ENCODE measurements around the gene ADAMTSL4. TPM values are rescaled to one million over a fixed set of nuclear protein-coding genes. Genes with fewer than 3 reads are reported as not detected.

ADAMTSL4 gene
- total and polyA plus RNA-seq, 2 donors (not counting 1 experiment from before 2014, with no cell fraction given): 7.3 to 13.0 TPM

DNA sequence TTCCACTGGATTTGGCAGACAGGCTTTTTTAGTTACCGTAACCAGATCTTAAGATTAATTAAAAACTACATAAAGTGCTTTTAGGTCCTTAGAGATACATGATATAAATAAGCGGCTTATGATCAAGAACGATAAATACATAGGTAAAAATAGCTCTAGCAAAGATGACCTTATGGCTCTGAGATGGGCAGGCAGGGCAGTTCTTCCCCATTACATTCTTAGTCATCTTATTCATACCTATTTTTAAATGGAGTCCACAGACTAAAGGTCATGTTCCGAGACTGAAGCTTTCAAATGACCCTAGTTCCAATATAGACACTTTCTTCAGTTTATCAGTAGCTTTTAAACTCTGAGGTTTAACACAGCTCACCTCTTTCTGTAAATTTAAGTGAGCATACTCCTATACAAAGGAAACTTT, 25.9 kb downstream of the ADAMTSL4 start:
- no peaks in the 10 kb centered on the region for H3K9me3 ChIP-seq (ENCODE audit: control insufficient read depth, insufficient read depth, low read depth, low read length)
- peaks cover 26% of the 10 kb centered on the region for H3K36me3 ChIP-seq (ENCODE audit: control insufficient read depth, insufficient read depth, low read length)
- peak overlapping the region; percentile 90 to 100 (median 94) for H3K4me3 ChIP-seq (replicated peaks in 1 of 4; ENCODE audit: control extremely low read depth in 1 of 4, insufficient read depth in 1 of 4, low read depth in 3 of 4, low read length in 4 of 4)
- H3K27me3 ChIP-seq (ENCODE audit: control insufficient read depth, insufficient read depth, low read length): no peaks in the 10 kb centered on the region
- no peak for TF ChIP-seq EZH2 (IDR thresholded peaks at IDR 0.05; ENCODE audit: low read length, missing control alignments)
- TF ChIP-seq, protein P1, sequence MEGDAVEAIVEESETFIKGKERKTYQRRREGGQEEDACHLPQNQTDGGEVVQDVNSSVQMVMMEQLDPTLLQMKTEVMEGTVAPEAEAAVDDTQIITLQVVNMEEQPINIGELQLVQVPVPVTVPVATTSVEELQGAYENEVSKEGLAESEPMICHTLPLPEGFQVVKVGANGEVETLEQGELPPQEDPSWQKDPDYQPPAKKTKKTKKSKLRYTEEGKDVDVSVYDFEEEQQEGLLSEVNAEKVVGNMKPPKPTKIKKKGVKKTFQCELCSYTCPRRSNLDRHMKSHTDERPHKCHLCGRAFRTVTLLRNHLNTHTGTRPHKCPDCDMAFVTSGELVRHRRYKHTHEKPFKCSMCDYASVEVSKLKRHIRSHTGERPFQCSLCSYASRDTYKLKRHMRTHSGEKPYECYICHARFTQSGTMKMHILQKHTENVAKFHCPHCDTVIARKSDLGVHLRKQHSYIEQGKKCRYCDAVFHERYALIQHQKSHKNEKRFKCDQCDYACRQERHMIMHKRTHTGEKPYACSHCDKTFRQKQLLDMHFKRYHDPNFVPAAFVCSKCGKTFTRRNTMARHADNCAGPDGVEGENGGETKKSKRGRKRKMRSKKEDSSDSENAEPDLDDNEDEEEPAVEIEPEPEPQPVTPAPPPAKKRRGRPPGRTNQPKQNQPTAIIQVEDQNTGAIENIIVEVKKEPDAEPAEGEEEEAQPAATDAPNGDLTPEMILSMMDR (conservative IDR thresholded peaks at IDR 0.05 in 1 of 2, IDR thresholded peaks at IDR 0.05 in 1 of 2; ENCODE audit: low read depth in 1 of 2, low read length in 2 of 2): no peak
- H3K9ac ChIP-seq (ENCODE audit: insufficient read depth, low read length): no peak overlapping the region
- peaks cover 12% of the 10 kb centered on the region for H3K4me1 ChIP-seq (ENCODE audit: control insufficient read depth, extremely low read depth, insufficient read depth, low read length)
- peaks cover 78% of the 10 kb centered on the region for H3K79me2 ChIP-seq (ENCODE audit: control insufficient read depth, insufficient read depth, low read length)
- no peak overlapping the region for H2AFZ ChIP-seq (ENCODE audit: low read length)
- peak overlapping the region; percentile 72 for H3K4me2 ChIP-seq (ENCODE audit: extremely low read depth, insufficient read depth, low read length)
- H4K20me1 ChIP-seq (ENCODE audit: control insufficient read depth, extremely low read depth, insufficient read depth, low read length): peaks cover 21% of the 10 kb centered on the region
- DNase-seq (ENCODE audit: low read depth in 2 of 2): no peak
- H3K27ac ChIP-seq (ENCODE audit: insufficient read depth, low read length): peak overlapping the region; percentile 57

DNA sequence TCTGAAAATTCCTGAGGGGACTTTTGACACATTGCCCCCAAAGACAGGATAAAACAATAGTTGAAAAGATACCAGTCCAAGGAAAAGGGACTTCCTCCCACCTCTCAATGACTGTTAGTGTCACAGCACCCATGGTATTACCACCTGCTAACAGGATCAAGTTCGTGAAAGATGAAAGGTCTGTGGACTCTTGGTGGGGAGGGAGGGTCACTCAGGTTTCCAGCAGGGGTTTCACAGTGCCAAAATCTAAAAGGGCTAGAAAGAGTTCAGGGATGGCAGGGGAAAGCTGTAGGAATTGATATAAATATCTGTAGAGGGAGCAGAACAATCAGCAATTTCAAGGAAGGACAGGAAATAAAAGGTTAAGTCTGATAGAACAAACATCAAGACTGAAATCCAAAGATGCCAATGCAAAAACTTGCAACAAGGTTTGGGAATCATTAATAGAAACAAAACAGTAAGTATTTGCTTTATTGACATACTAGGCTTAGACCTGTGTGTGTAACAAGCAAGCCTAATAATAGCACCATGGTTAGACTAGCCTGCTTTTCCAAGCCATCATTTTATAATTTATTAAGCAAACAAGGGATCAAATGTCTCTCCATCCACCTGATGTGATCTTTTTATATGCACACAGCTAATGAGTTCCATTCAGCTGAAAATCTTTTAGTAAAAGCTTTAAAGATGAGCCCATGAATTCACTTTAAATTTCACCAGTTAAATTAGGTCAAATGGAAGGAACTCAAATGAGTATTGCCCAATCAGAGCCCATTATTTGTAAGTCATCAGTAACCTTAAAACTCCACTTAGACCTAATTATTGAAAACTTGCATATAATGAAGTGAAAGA, 26.5 kb downstream of the ADAMTSL4 start:
- H3K4me2 ChIP-seq (ENCODE audit: extremely low read depth, insufficient read depth, low read length): peak overlapping the region; percentile 72
- TF ChIP-seq EZH2 (IDR thresholded peaks at IDR 0.05; ENCODE audit: low read length, missing control alignments): no peak
- TF ChIP-seq, protein P1 (conservative IDR thresholded peaks at IDR 0.05 in 1 of 2, IDR thresholded peaks at IDR 0.05 in 1 of 2; ENCODE audit: low read depth in 1 of 2, low read length in 2 of 2): no peak
- peak overlapping the region; percentile 100 for H3K9ac ChIP-seq (ENCODE audit: insufficient read depth, low read length)
- H3K9me3 ChIP-seq (ENCODE audit: control insufficient read depth, insufficient read depth, low read depth, low read length): no peaks in the 10 kb centered on the region
- peaks cover 26% of the 10 kb centered on the region for H3K36me3 ChIP-seq (ENCODE audit: control insufficient read depth, insufficient read depth, low read length)
- H2AFZ ChIP-seq (ENCODE audit: low read length): no peak overlapping the region
- H3K27ac ChIP-seq (ENCODE audit: insufficient read depth, low read length): peak overlapping the region; percentile 57
- H3K4me1 ChIP-seq (ENCODE audit: control insufficient read depth, extremely low read depth, insufficient read depth, low read length): peaks cover 13% of the 10 kb centered on the region
- H4K20me1 ChIP-seq (ENCODE audit: control insufficient read depth, extremely low read depth, insufficient read depth, low read length): peaks cover 21% of the 10 kb centered on the region
- no peaks in the 10 kb centered on the region for H3K27me3 ChIP-seq (ENCODE audit: control insufficient read depth, insufficient read depth, low read length)
- DNase-seq (ENCODE audit: low read depth in 2 of 2): peak in 1 of 2 donors; percentile 61
- H3K79me2 ChIP-seq (ENCODE audit: control insufficient read depth, insufficient read depth, low read length): peaks cover 82% of the 10 kb centered on the region
- H3K4me3 ChIP-seq (replicated peaks in 1 of 4; ENCODE audit: control extremely low read depth in 1 of 4, insufficient read depth in 1 of 4, low read depth in 3 of 4, low read length in 4 of 4): peak overlapping the region; percentile 90 to 100 (median 94)

DNA sequence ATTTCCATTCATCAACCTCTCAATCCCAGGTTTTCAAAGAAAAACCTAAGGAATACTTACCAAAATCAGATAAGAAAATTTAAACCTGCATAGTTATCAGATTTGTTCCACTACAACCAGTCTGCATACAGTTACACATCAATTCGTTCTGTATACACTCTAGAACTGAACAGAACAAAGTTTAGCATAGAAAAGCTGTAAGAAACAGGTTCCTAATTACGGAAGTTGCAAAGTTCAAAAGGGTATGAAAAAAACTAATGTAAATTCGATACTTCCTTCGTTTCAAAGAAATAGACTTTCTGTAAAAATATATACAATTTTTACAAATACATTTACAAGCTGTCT, 27.1 kb downstream of the ADAMTSL4 start:
- H3K4me3 ChIP-seq (replicated peaks in 1 of 4; ENCODE audit: control extremely low read depth in 1 of 4, insufficient read depth in 1 of 4, low read depth in 3 of 4, low read length in 4 of 4): peak overlapping the region; percentile 90 to 100 (median 94)
- peaks cover 26% of the 10 kb centered on the region for H3K36me3 ChIP-seq (ENCODE audit: control insufficient read depth, insufficient read depth, low read length)
- no peak for DNase-seq (ENCODE audit: low read depth in 2 of 2)
- H3K27me3 ChIP-seq (ENCODE audit: control insufficient read depth, insufficient read depth, low read length): no peaks in the 10 kb centered on the region
- peaks cover 21% of the 10 kb centered on the region for H4K20me1 ChIP-seq (ENCODE audit: control insufficient read depth, extremely low read depth, insufficient read depth, low read length)
- TF ChIP-seq, protein P1 (conservative IDR thresholded peaks at IDR 0.05 in 1 of 2, IDR thresholded peaks at IDR 0.05 in 1 of 2; ENCODE audit: low read depth in 1 of 2, low read length in 2 of 2): no peak
- no peak for TF ChIP-seq EZH2 (IDR thresholded peaks at IDR 0.05; ENCODE audit: low read length, missing control alignments)
- H3K9ac ChIP-seq (ENCODE audit: insufficient read depth, low read length): peak overlapping the region; percentile 100
- peak overlapping the region; percentile 72 for H3K4me2 ChIP-seq (ENCODE audit: extremely low read depth, insufficient read depth, low read length)
- H3K27ac ChIP-seq (ENCODE audit: insufficient read depth, low read length): peak overlapping the region; percentile 100
- peaks cover 13% of the 10 kb centered on the region for H3K4me1 ChIP-seq (ENCODE audit: control insufficient read depth, extremely low read depth, insufficient read depth, low read length)
- H2AFZ ChIP-seq (ENCODE audit: low read length): no peak overlapping the region
- H3K9me3 ChIP-seq (ENCODE audit: control insufficient read depth, insufficient read depth, low read depth, low read length): no peaks in the 10 kb centered on the region
- H3K79me2 ChIP-seq (ENCODE audit: control insufficient read depth, insufficient read depth, low read length): peaks cover 77% of the 10 kb centered on the region

All from fibroblast of lung (primary cell).